Mucosa of descending colon (tissue), 3 donors: ENCODE results near the gene CLEC2B. TPM values are rescaled to one million over a fixed set of nuclear protein-coding genes. Genes with fewer than 3 reads are reported as not detected.
A peak's percentile ranks its signal among the peaks of the same experiment; 100 is the strongest.

Experiments used
- ATAC-seq: fragments of 200-7000 bp; cut with Tn5 transposase; one replicate; pipeline ENCODE4 v1.9.1; 2020; ENCODE audit warnings: mild to moderate bottlenecking, moderate library complexity
- DNase-seq, 3 donors: peaks; one replicate each; pipeline ENCODE4 v3.0.0-alpha.2; 2020
- H3K36me3 ChIP-seq: fragments of 200-600 bp; one replicate; pipeline ENCODE4 v1.8.0; 2021; ENCODE audit warnings: low read depth, mild to moderate bottlenecking
- H3K4me1 ChIP-seq: fragments of 200-600 bp; one replicate; pipeline ENCODE4 v1.8.0; 2021; ENCODE audit warnings: low read depth, mild to moderate bottlenecking
- H3K4me3 ChIP-seq: fragments of 200-600 bp; one replicate; pipeline ENCODE4 v1.8.0; 2021; ENCODE audit warnings: mild to moderate bottlenecking
- H3K9me3 ChIP-seq: fragments of 200-600 bp; one replicate; pipeline ENCODE4 v1.8.0; 2021; ENCODE audit warnings: mild to moderate bottlenecking
- intact Hi-C, 2 donors: fragments of 100-400 bp; cut with DNase I in 1 of 2; cut with micrococcal nuclease in 1 of 2; formaldehyde crosslinking; loops; one replicate each; pipeline versions ENCODE4 v1.11.0 to v1.11.1; 2022; cut with DNase I, micrococcal nuclease
- total RNA-seq, 3 donors: library from RNA; stranded (reverse); fragmentation: NEBNext Ultra II Directional in 2 of 3; extraction: Animal tissue kit (Norgen Biotek cat#: 25700) in 2 of 3; gene quantifications; one replicate each; pipeline versions ENCODE4 v1.2.1 to v1.2.4, GENCODE V29; 2021 to 2023
- TF ChIP-seq, protein P1 (sequence below): fragments of 200-600 bp; IDR thresholded peaks from one replicate; pipeline ENCODE4 v1.8.0; 2022; ENCODE audit warnings: antibody characterized with exemption, mild to moderate bottlenecking
- donor health status: DM: no; HTN: no; CAD: no; lungs with moderate emphysema.
- donor health status: DM: no; HTN: no; CAD: no.
- donor health status: DM: no; HTN: yes; CAD: no.

CLEC2B gene
- total RNA-seq, 3 donors from 2014 or later = 3.5 to 7.3 (median 6.5) TPM

DNA sequence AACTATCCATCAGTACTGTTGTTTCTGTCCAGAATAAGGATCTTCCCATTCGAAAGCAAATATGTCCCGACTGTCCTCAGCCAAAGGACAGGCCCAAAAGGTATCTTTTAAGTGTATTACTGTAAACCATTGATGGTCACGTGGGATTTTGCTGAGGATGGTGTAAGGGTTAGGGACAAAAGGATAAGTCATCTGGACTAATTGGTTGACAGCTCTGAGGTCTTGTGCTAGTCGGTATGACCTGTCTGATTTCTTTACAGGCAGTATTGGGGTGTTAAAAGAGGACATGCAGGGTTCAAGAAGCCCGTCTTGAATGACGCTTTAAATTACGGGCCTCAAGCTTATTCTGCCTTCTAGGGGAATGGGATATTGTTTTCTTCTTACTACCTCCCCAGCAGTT is 38.6 kb upstream of the CLEC2B start:
- intact Hi-C loops = no loop called here
- no peak for DNase-seq
- H3K4me1 ChIP-seq = no peaks in the 10 kb centered on the region
- H3K9me3 ChIP-seq = peaks cover 25% of the 10 kb centered on the region
- TF ChIP-seq, protein P1, sequence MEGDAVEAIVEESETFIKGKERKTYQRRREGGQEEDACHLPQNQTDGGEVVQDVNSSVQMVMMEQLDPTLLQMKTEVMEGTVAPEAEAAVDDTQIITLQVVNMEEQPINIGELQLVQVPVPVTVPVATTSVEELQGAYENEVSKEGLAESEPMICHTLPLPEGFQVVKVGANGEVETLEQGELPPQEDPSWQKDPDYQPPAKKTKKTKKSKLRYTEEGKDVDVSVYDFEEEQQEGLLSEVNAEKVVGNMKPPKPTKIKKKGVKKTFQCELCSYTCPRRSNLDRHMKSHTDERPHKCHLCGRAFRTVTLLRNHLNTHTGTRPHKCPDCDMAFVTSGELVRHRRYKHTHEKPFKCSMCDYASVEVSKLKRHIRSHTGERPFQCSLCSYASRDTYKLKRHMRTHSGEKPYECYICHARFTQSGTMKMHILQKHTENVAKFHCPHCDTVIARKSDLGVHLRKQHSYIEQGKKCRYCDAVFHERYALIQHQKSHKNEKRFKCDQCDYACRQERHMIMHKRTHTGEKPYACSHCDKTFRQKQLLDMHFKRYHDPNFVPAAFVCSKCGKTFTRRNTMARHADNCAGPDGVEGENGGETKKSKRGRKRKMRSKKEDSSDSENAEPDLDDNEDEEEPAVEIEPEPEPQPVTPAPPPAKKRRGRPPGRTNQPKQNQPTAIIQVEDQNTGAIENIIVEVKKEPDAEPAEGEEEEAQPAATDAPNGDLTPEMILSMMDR = no peak
- H3K36me3 ChIP-seq = no peaks in the 10 kb centered on the region
- no peak overlapping the region for H3K4me3 ChIP-seq
- no peak for ATAC-seq

DNA sequence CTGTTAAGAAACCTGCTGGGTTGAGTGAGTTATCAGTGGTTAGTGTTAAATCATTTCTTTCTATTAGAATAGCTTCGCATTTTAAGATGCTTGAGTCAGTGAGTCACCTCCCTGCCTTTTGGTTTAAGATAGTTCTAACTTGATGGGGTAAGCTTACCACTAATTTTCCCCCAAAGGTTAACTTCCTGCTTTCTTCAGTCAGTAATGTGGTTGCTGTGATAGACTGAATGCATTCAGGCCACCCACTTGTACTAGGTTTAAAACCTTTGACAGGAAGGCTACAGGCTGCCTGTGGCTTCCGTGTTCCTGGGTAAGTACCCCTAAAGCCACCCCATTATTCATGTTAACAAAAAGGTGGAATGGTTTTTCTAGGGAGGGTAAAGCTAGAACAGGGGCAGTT is 37.7 kb upstream of the CLEC2B start:
- peak; percentile 74 for ATAC-seq
- Histone ChIP-seq H3K4me1 (no peaks in the 10 kb centered on the region), H3K4me3 (no peak overlapping the region), H3K9me3 (peaks cover 28% of the 10 kb centered on the region), H3K36me3 (no peaks in the 10 kb centered on the region)
- intact Hi-C loops = no loop called here
- peak in 1 of 3 donors; percentile 7 for DNase-seq
- TF ChIP-seq, protein P1 = no peak

DNA sequence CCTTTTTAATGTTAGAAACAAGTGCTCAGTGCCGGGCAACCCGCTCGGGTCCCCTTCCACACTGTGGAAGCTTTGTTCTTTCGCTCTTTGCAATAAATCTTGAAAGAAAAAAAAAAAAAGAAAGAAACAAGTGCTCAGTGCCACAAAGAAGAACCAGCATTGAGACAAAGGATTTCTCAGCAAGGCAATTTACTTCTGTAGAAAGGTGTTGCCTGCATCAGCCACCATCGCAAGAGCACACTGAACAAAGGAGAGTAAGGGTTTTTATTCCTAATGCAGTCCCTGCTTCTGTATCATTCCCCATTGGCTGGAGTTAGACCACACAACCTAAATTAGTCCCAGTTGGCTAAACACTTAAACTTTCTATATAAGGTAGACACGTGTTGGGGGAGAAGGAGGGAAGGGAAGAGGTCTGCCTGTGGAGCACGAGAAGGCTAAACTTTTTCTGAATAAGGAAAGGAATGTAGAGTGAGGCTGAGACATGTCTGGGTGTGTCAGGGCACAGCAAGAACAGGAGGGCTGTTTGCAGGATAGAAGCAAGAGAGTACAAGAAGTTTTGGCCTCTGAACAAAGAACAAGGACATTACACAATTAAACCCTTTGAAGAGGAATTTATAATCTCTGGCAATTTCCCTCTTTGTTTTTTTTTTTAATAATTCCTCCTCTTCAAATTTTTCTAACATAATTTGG is 33.5 kb upstream of the CLEC2B start:
- Histone ChIP-seq H3K9me3 (peaks cover 10% of the 10 kb centered on the region), H3K36me3 (no peaks in the 10 kb centered on the region), H3K4me1 (no peaks in the 10 kb centered on the region), H3K4me3 (no peak overlapping the region)
- intact Hi-C loops = no loop called here
- TF ChIP-seq, protein P1 = no peak
- ATAC-seq (no peak), DNase-seq (no peak)

- no peak for ATAC-seq
- intact Hi-C loops = no loop called here
- H3K36me3 ChIP-seq = no peaks in the 10 kb centered on the region
These were observed 31.8 kb upstream of the CLEC2B start for GRCh38 chr12:9900930-9901329.

GRCh38 chr12:9899209-9899608 is 30.1 kb upstream of the CLEC2B start:
- no peak for ATAC-seq
- H3K36me3 ChIP-seq = no peaks in the 10 kb centered on the region
- DNase-seq = no peak
- TF ChIP-seq, protein P1 = no peak
- no peak overlapping the region for H3K4me3 ChIP-seq
- intact Hi-C loops = no loop called here
- peaks cover 10% of the 10 kb centered on the region for H3K9me3 ChIP-seq
- no peaks in the 10 kb centered on the region for H3K4me1 ChIP-seq

More at GRCh38 chr12:9900930-9901329, 31.8 kb upstream of the CLEC2B start:
- TF ChIP-seq, protein P1 = no peak
- no peaks in the 10 kb centered on the region for H3K4me1 ChIP-seq
- peaks cover 10% of the 10 kb centered on the region for H3K9me3 ChIP-seq
- DNase-seq = no peak
- no peak overlapping the region for H3K4me3 ChIP-seq
